Epithelial cell of proximal tubule (primary cell): ENCODE measurements around the gene C2orf74. TPM values are rescaled to one million over a fixed set of nuclear protein-coding genes. Genes with fewer than 3 reads are reported as not detected.
"Not testable (repeated sequence)": the region's sequence is repeated elsewhere in the genome, so short reads cannot be mapped to it uniquely, and the experiment has no call there.

ENCODE experiments used
- DNase-seq: peaks from one replicate; pipeline ENCODE4 v3.0.0-alpha.2; 2011; ENCODE audit warnings: low read depth
- H3K4me3 ChIP-seq: 2 replicates; pipeline ENCODE4 v1.5.1; 2011; ENCODE audit warnings: low read depth, mild to moderate bottlenecking, low read length
- total RNA-seq: library from RNA; depleted of rRNA; stranded (reverse); fragments of >200 nt; gene quantifications from 2 replicates; pipeline ENCODE4 v1.2.3, GENCODE V29; 2015
- TF ChIP-seq, protein P1 (sequence below): conservative IDR thresholded peaks from 2 replicates; pipeline ENCODE4 v1.5.1; 2012; ENCODE audit warnings: low read depth, mild to moderate bottlenecking, low read length

Gene C2orf74
- total RNA-seq, 1 donor from 2014 or later = 9.1 TPM

DNA sequence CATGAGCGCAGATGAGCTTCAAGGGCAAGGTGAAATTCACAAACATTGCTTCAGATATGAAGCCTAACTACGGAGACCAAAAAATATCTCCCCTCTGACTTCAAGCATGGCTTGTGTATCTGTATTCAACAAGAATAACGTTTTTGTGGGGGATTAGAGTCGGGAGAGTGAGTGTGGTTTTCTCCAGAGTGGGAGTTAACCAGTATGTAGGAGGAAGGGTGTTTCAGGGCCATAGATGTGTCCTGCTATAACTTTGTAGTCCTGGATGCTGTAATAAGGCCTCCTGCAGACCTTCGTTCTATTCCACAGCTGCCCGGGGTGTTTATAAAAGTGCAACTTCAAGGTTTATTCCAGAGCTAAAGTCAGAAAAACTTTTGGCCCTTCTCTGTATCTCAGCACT, 12.9 kb upstream of the C2orf74 start:
- DNase-seq = no peak
- no peak overlapping the region for H3K4me3 ChIP-seq
- TF ChIP-seq, protein P1, sequence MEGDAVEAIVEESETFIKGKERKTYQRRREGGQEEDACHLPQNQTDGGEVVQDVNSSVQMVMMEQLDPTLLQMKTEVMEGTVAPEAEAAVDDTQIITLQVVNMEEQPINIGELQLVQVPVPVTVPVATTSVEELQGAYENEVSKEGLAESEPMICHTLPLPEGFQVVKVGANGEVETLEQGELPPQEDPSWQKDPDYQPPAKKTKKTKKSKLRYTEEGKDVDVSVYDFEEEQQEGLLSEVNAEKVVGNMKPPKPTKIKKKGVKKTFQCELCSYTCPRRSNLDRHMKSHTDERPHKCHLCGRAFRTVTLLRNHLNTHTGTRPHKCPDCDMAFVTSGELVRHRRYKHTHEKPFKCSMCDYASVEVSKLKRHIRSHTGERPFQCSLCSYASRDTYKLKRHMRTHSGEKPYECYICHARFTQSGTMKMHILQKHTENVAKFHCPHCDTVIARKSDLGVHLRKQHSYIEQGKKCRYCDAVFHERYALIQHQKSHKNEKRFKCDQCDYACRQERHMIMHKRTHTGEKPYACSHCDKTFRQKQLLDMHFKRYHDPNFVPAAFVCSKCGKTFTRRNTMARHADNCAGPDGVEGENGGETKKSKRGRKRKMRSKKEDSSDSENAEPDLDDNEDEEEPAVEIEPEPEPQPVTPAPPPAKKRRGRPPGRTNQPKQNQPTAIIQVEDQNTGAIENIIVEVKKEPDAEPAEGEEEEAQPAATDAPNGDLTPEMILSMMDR = no peak

- DNase-seq = peak; percentile 52
- no peak overlapping the region for H3K4me3 ChIP-seq
- TF ChIP-seq, protein P1 = no peak
Observed at GRCh38 chr2:61151436-61151835, 10.6 kb upstream of the C2orf74 start.

- no peak for DNase-seq
- H3K4me3 ChIP-seq = no peak overlapping the region
- TF ChIP-seq, protein P1 = no peak
Observed at GRCh38 chr2:61157371-61158003, 4.5 kb upstream of the C2orf74 start.

GRCh38 chr2:61158356-61158955, 3.5 kb upstream of the C2orf74 start:
- no peak overlapping the region for H3K4me3 ChIP-seq
- no peak for DNase-seq
- TF ChIP-seq, protein P1 = no peak

DNA sequence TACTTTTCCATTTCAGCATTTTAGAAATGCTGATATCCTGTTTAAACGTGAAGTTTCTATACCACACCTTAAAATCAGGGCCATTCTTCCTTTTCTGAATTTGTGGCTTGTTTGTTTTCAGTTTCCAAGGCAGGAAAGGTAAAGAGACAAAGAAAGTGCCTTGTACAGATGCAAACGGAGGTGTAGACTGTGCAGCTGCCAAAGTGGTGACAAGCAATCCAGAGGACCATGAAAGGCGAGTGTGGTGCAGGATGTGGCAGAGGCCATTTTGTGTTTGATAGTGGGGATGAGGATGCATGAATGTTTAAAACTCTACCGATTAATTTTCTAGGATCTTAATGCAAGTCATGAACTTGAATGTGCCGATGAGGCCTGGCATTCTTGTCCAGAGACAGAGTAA, 733 bp downstream of the C2orf74 start:
- DNase-seq = no peak
- no peak overlapping the region for H3K4me3 ChIP-seq
- TF ChIP-seq, protein P1 = no peak

GRCh38 chr2:61165082-61165481, 3.1 kb downstream of the C2orf74 start:
- DNase-seq, H3K4me3 ChIP-seq: not testable (repeated sequence)

- TF ChIP-seq, protein P1 = no peak
- no peak overlapping the region for H3K4me3 ChIP-seq
- DNase-seq = no peak
Observed at GRCh38 chr2:61165946-61166345, 4.0 kb downstream of the C2orf74 start.
